ENCODE measurements around the gene TRAIP.

TRAIP gene

GRCh38 chr3:49813497-49814174 lies 42.7 kb downstream of the TRAIP start, which contains the start of gene UBA7:
Gene UBA7 (minus strand): TSS chr3:49813953. CDS start chr3:49813787, 166 bp downstream.
- no peak for DNase-seq

- no peak for DNase-seq
These were observed 43.4 kb downstream of the TRAIP start for GRCh38 chr3:49812916-49813496.

DNA sequence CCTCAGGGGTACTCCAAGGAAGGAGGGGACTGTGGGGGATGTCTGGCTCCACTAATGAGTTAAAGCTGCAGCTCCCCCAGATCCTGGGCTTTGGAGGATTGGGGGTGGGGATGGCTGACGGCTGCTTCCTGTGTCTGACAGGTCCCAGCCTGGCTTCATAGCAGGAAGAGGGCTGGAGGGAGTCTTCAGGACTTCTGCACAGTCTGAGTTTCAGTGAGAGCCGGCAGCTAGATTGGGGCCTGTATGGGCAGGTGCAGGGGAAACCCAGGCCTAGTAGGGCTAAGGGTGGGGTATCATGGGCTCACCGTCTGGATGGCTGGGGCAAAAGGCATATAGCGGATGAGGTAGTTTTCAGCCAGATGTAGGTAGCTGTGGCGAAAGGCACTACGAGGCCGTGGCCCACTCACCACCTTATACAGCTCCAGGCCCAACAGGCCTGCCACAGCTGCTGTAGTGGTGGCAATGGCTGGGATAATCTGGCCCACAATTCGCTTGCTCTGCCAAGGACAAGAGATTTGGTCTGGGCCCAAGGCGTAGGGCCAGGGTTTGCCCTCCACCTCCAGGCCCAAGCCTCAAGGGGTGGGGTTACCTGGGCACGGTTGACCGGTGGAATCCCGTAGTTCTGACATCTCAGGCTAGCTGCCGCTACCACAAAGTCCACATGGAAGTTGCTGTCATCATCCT lies 48.8 kb downstream of the TRAIP start:
- no peak for DNase-seq

- DNase-seq, result no peak
These were observed 49.5 kb downstream of the TRAIP start for GRCh38 chr3:49806850-49807249.

GRCh38 chr3:49805897-49806701 lies 50.3 kb downstream of the TRAIP start:
- DNase-seq, result no peak

GRCh38 chr3:49805367-49805782 lies 51.0 kb downstream of the TRAIP start:
- peak; percentile 3 for DNase-seq

- DNase-seq, result no peak
These were observed 52.0 kb downstream of the TRAIP start for GRCh38 chr3:49804141-49805041.

DNA sequence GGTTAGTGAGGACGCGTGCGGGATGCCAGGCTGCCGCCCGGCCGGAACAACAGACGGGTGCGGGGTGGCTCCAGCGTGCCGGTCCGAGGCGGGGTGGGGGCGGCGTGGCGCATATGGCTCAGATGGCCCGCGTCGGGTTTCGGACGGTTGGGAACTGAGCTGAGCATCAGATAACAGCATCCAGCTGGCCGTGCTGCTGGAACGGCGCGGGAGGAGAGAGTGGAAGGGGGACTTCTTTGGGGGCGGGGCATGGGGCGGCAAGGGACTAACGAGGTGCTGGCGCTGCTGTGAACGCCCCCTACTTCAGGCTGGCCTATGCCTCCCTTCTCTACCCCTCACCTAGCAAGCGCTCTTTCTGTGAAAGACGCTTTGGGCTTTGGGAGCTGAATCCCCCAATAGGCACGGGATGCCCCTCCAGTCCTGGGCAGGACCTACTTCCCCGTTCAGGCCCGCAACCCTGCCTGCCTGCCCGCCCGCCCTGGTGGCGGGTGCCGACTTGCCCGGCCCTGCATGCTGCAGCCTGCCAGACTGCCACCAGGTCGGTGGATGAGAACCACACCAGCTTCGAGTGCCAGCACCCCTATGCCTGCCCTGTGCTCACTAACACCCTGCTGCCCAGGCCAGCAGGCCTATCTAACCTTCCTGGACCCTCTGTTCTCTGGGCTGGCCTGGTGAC lies 52.8 kb downstream of the TRAIP start:
- peak; percentile 19 for DNase-seq

DNA sequence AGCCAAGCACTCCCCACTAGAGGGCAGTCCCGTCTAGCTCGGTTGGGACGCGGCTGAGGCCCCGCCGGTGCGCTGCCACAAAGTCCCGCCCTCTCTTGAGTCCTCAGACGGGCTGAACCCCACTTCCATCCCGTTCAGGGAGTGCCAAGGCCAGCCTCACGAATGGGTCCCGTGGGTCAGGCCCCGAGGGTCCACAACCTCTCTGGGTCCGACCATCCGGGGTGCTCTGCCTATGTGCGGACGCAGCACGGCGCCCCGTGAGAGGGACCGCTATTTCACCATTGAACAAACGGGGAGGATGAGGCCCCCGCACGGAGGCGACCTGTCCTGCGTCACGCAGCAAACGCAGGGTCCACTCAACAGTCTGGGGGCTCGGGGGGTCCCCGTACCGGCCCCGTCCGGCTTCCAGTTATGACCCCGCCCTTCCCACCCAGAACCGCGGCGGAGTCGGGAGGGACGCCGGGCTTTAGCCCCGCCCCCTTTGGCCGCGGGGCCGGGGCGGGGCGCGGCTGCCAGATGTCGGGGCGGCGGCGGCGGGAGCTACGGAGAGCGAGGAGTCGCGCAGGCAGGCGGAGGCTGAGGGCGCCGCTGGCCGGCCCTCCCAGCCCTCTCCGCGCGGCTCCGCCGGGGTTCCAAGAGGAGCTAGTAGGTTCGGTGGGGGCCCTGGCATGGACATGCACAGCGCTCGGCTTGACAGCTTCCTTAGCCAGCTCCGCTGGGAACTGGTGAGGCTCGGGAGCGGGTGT lies 53.5 kb downstream of the TRAIP start, which contains the start of gene INKA1:
INKA1 (plus strand) TSS at position 543 of the 746 bp plus-strand sequence; CDS start at position 675, 132 bp downstream.
- peak; percentile 14 for DNase-seq

DNA sequence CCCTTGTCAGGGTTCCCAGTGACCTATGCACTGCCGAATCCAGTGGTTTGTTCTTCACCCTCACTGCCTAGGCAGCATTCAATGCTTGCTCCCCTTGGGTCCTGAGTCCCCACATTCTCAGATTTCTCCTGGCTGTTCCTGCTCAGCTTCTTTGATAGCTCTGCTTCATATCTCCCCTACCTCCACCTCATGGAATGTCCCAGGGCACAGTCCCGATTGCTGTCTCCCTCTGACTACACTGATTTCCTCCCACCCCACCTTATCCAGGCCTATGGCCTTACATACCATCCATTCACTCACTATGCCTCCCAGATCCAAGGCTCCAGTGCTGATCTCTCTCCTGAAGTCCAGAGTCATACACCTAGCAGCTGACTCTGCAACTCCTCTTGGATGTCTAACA lies 55.2 kb downstream of the TRAIP start:
- DNase-seq, result no peak

- no peak for DNase-seq
These were observed 56.6 kb downstream of the TRAIP start, which contains the start of gene CDHR4 for GRCh38 chr3:49799761-49800160. Gene CDHR4 (minus strand): TSS chr3:49799873. CDS start chr3:49799812, 61 bp downstream.

DNA sequence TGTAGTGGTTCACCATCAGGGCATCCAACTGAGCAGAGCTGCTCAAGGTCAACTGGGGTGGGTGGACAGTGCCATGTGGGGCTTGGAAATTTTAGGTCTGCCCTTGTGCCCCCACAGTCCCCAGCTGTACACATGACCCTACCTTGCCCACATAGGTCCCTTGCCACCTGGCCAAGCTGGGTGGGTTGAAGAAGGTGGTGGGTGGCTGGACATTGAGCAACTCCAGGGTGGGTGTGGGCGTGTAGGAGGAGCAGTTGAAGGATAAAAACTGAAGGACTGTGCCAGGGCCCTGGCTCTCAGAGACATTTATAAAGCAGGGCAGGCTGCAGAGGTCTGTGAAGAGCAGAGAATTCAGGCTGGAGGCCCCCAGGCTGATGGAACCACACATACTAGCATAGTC lies 57.3 kb downstream of the TRAIP start:
- no peak for DNase-seq

- DNase-seq, result no peak
These were observed 61.1 kb downstream of the TRAIP start for GRCh38 chr3:49794926-49795905.

- no peak for DNase-seq
These were observed 61.9 kb downstream of the TRAIP start for GRCh38 chr3:49794431-49794830.

GRCh38 chr3:49793486-49794085 lies 62.8 kb downstream of the TRAIP start:
- no peak for DNase-seq

DNA sequence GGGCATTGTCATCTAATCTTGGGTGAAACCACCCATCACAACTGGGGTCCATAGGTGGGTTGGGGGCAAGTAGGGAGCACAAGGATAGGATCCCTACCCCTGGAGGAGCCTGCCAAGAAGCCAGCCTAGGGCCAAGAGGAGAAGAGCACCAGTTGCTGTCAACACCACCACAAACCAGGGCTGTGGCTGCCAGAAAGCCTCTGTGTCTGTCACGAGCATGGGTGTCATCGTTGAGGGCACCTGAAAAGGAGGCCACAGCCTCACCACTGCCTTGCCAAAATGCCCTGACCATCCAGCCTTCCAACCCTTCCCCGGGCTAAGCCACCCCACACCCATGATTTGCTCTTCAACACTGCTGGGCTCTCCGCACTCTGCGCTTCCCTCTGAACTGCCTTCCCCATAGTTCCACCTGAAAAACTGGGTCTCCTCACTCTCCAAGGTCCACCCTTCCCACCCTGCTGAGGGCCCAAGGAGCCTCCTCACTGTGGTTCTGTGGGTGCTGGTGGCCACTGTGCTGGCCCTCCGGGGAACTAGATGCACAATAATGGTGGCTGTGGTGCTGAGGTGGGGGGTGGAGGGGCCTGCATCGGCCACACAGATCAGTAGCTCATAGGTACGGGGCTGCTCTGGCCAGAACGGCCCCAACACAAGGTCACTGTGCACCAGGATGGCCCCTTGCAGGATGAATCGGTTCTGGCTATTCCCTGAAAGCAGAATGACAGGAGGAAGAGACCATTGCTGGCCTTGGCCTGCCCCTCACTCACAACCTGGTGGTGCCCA lies 63.8 kb downstream of the TRAIP start:
- DNase-seq, result no peak

DNA sequence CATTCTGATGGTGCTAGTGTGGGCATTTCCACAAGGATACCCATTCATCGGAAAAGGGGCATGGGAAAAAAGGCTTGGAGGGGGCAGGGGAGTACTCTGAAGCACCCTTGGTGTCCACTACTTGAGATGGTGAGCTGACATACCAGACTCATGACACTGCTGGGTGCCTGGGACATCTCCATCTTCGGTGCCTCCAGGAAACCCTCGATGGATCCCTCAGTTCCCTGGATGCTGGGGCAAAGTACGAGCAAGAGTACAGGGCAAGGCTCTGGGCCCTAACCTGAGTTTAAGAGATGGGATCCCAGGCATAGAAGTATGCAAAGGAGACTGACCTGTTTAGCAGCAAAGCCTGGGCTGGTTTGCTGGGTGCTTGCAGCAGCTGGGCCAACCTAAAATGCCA lies 64.8 kb downstream of the TRAIP start:
- no peak for DNase-seq
